SK-N-SH (cell line): Measurements from ENCODE around the gene COLEC12. TPM values are rescaled to one million over a fixed set of nuclear protein-coding genes. Genes with fewer than 3 reads are reported as not detected.

Experiments used
- CTCF ChIA-PET: fragments of 300-600, 350-600 bp; formaldehyde crosslinking; extraction: SDS; loops from one replicate; lab custom pipeline; 2021; lab: Yijun Ruan, JAX
- POLR2A ChIA-PET: fragments of 350-600 bp; sonication (Branson Sonifier 250); formaldehyde crosslinking; extraction: SDS; loops from one replicate; lab custom pipeline; 2020; ENCODE audit warnings: antibody characterized with exemption, inconsistent platforms; lab: Yijun Ruan, JAX
- DNase-seq: peaks from one replicate; pipeline ENCODE4 v3.0.0; 2012
- H2AFZ ChIP-seq: fragments of 200-600 bp; sonication (generic); 2 replicates; pipeline ENCODE4 v1.8.1; 2016; ENCODE audit warnings: antibody characterized with exemption, mild to moderate bottlenecking, low read depth
- H3F3A ChIP-seq: fragments of 200-600 bp; sonication (generic); replicated peaks from 2 replicates; pipeline ENCODE3; 2016; ENCODE audit warnings: antibody characterized with exemption, mild to moderate bottlenecking; ENCODE audit not compliant: insufficient read depth
- H3K27ac ChIP-seq, 2 experiments: fragments of 200-500 bp in 1 of 2; fragments of 200-600 bp in 1 of 2; sonication (Bioruptor generic) in 1 of 2; sonication (generic), shearing (Covaris generic) in 1 of 2; 2 replicates each; pipeline versions ENCODE4 v1.5.1 to v1.6.1; 2014 to 2016; ENCODE audit warnings: low read depth in 2 of 2, inconsistent platforms in 1 of 2, low read length in 1 of 2, mild to moderate bottlenecking in 1 of 2, mixed read lengths in 1 of 2
- H3K27me3 ChIP-seq: fragments of 200-600 bp; sonication (generic), shearing (Covaris generic); 2 replicates; pipeline ENCODE4 v1.6.1; 2016; ENCODE audit warnings: mixed run types; ENCODE audit not compliant: insufficient read depth
- H3K36me3 ChIP-seq, 2 experiments: fragments of 200-500 bp in 1 of 2; fragments of 200-600 bp in 1 of 2; sonication (Bioruptor generic) in 1 of 2; sonication (generic) in 1 of 2; replicated peaks in 1 of 2; 2 replicates each; pipeline versions ENCODE3 to v1.5.1; 2014 to 2016; ENCODE audit warnings: low read length in 1 of 2, mild to moderate bottlenecking in 1 of 2; ENCODE audit not compliant: insufficient read depth in 2 of 2, control insufficient read depth in 1 of 2
- H3K4me1 ChIP-seq, 2 experiments: fragments of 200-500 bp in 1 of 2; fragments of 200-600 bp in 1 of 2; sonication (Bioruptor generic) in 1 of 2; sonication (generic), shearing (Covaris generic) in 1 of 2; 2 replicates each; pipeline versions ENCODE4 v1.5.1 to v1.6.1; 2014 to 2016; ENCODE audit warnings: low read depth in 1 of 2, low read length in 1 of 2, mixed run types in 1 of 2; ENCODE audit not compliant: insufficient read depth in 2 of 2, control insufficient read depth in 1 of 2
- H3K4me2 ChIP-seq: fragments of 200-600 bp; sonication (generic), shearing (Covaris generic); 2 replicates; pipeline ENCODE4 v1.6.1; 2017; ENCODE audit warnings: mixed run types
- H3K4me3 ChIP-seq, 2 experiments: fragments of 200-500 bp in 1 of 2; fragments of 200-600 bp in 1 of 2; sonication (Bioruptor generic) in 1 of 2; sonication (generic), shearing (Covaris generic) in 1 of 2; 2 replicates each; pipeline versions ENCODE4 v1.5.1 to v1.8.1; 2014 to 2016; ENCODE audit warnings: low read depth in 2 of 2, inconsistent platforms in 1 of 2, low read length in 1 of 2, mild to moderate bottlenecking in 1 of 2, mixed read lengths in 1 of 2, moderate library complexity in 1 of 2
- H3K79me2 ChIP-seq: fragments of 200-600 bp; sonication (generic); 2 replicates; pipeline ENCODE4 v1.8.1; 2017; ENCODE audit warnings: mild to moderate bottlenecking; ENCODE audit not compliant: insufficient read depth
- H3K9ac ChIP-seq: fragments of 200-600 bp; sonication (generic); 2 replicates; pipeline ENCODE4 v1.6.1; 2017; ENCODE audit warnings: mixed run types
- H3K9me2 ChIP-seq: fragments of 200-600 bp; sonication (generic); 2 replicates; pipeline ENCODE4 v1.6.1; 2017; ENCODE audit warnings: mixed run types
- H3K9me3 ChIP-seq: fragments of 200-600 bp; sonication (generic); 2 replicates; pipeline ENCODE4 v1.6.1; 2017; ENCODE audit warnings: mixed run types, mild to moderate bottlenecking, moderate library complexity
- H4K20me1 ChIP-seq: fragments of 200-600 bp; sonication (generic); 2 replicates; pipeline ENCODE4 v1.6.1; 2017; ENCODE audit warnings: mild to moderate bottlenecking, mixed run types; ENCODE audit not compliant: insufficient read depth
- CHD2 ChIP-seq: fragments of 150-350 bp; IDR thresholded peaks from 2 replicates; pipeline ENCODE4 v1.6.1; 2018; ENCODE audit warnings: low read length; ENCODE audit not compliant: partially characterized antibody
- FOSL2 ChIP-seq: IDR thresholded peaks from 2 replicates; pipeline ENCODE4 v1.4.0; 2012; ENCODE audit warnings: low read depth, mild to moderate bottlenecking, moderate library complexity, borderline replicate concordance
- FOXJ3 ChIP-seq: sonication (generic); formaldehyde crosslinking; IDR thresholded peaks from 2 replicates; pipeline ENCODE4 v1.5.1; 2020; ENCODE audit warnings: mild to moderate bottlenecking, missing genetic modification reagents
- FOXM1 ChIP-seq: IDR thresholded peaks from 2 replicates; pipeline ENCODE4 v1.4.0; 2012; ENCODE audit warnings: low read depth, mild to moderate bottlenecking
- IRF3 ChIP-seq: fragments of 150-350 bp; IDR thresholded peaks from 2 replicates; pipeline ENCODE4 v1.6.1; 2016; ENCODE audit warnings: mild to moderate bottlenecking, low read depth, low read length
- JUND ChIP-seq: IDR thresholded peaks from 2 replicates; pipeline ENCODE4 v1.4.0; 2012
- MXI1 ChIP-seq: IDR thresholded peaks from 2 replicates; pipeline ENCODE4 v1.6.1; 2012; ENCODE audit warnings: mild to moderate bottlenecking, low read depth, low read length, improper control_type of control experiment
- POLR2AphosphoS5 ChIP-seq: IDR thresholded peaks from 2 replicates; pipeline ENCODE4 v1.6.1; 2012; ENCODE audit warnings: low read depth, low read length
- RAD21 ChIP-seq: IDR thresholded peaks from 2 replicates; pipeline ENCODE4 v1.6.1; 2012; ENCODE audit warnings: mild to moderate bottlenecking, low read length
- RCOR1 ChIP-seq: fragments of 150-350 bp; IDR thresholded peaks from 2 replicates; pipeline ENCODE4 v1.6.1; 2017; ENCODE audit warnings: antibody characterized with exemption, low read length
- RFX5 ChIP-seq: IDR thresholded peaks from 2 replicates; pipeline ENCODE4 v1.6.1; 2012; ENCODE audit warnings: mild to moderate bottlenecking, improper control_type of control experiment, low read length
- SMC3 ChIP-seq: IDR thresholded peaks from 2 replicates; pipeline ENCODE4 v1.6.1; 2012; ENCODE audit warnings: low read depth, low read length, improper control_type of control experiment
- TCF12 ChIP-seq: IDR thresholded peaks from 2 replicates; pipeline ENCODE4 v1.4.0; 2012
- ZBTB33 ChIP-seq: IDR thresholded peaks from 2 replicates; pipeline ENCODE4 v1.4.0; 2012; ENCODE audit warnings: low read depth, borderline replicate concordance
- WGBS: methylation state at CpG from one replicate; pipeline ENCODE4 v1.1.6; 2017; ENCODE audit warnings: low lambda C conversion rate; 5-methylcytosine and 5-hydroxymethylcytosine counted together
- polyA plus RNA-seq, 3 experiments: library from polyadenylated mRNA; depleted of rRNA; stranded (reverse); fragments of >200 nt; gene quantifications; 2 replicates each; pipeline ENCODE4 v1.2.3, GENCODE V29; 2012
- TF ChIP-seq, protein P1 (sequence below): fragments of 200-600 bp; sonication (generic); IDR thresholded peaks from 2 replicates; pipeline ENCODE4 v1.6.1; 2017; ENCODE audit warnings: antibody characterized with exemption, mild to moderate bottlenecking, moderate library complexity
- TF ChIP-seq, protein P2 (sequence below): IDR thresholded peaks from 2 replicates; pipeline ENCODE4; 2012
- TF ChIP-seq, protein P3 (sequence below): IDR thresholded peaks from 2 replicates; pipeline ENCODE4 v1.6.1; 2012; ENCODE audit warnings: mild to moderate bottlenecking, low read depth, low read length, moderate library complexity

COLEC12 gene
- polyA plus RNA-seq, 1 of the 3 experiments (the other 2 are of a cell fraction) = 41.2 TPM

- TF ChIP-seq ZBTB33 (no peak), FOXM1 (no peak), SMC3 (no peak), CHD2 (no peak)
- TF ChIP-seq, protein P1, sequence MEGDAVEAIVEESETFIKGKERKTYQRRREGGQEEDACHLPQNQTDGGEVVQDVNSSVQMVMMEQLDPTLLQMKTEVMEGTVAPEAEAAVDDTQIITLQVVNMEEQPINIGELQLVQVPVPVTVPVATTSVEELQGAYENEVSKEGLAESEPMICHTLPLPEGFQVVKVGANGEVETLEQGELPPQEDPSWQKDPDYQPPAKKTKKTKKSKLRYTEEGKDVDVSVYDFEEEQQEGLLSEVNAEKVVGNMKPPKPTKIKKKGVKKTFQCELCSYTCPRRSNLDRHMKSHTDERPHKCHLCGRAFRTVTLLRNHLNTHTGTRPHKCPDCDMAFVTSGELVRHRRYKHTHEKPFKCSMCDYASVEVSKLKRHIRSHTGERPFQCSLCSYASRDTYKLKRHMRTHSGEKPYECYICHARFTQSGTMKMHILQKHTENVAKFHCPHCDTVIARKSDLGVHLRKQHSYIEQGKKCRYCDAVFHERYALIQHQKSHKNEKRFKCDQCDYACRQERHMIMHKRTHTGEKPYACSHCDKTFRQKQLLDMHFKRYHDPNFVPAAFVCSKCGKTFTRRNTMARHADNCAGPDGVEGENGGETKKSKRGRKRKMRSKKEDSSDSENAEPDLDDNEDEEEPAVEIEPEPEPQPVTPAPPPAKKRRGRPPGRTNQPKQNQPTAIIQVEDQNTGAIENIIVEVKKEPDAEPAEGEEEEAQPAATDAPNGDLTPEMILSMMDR = no peak
Measured at GRCh38 chr18:334575-335132, 165.8 kb downstream of the COLEC12 start (continued).

DNA sequence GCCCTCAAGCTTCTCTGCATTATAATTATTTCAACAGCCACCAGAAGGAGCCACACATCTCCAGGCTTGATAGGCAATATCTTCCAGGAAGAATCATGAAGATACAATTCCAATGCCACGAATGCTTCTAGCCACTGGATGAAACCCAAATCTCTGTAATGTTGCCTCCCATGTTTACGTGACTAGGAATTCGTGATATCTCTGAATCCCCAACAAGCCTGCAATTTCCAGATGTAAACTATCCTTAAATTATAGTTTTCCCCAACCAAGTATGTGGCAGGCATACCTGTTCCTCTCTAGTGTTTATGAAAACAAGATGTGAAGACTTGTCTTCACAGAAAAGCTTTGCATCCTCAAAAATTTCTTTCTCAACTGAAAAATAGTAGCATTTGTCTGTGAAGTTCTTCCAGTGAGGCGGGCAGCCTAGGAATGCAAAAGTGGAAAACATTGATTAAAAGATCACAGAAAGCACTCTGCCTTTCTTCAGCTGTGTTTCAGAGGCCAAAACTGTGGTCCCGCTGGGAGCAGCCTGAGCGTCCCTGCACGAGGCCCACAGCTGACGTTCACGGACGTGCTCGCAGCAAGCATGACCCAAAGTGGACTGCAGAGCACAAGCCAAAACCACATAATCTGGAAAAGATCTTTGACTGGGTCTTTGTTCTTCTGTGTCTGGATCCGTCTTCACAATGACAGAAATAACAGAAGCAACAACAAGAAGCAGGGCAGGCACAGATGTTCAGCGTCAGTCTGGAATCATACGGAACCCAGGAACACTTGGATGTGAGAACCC lies 167.6 kb downstream of the COLEC12 start:
- H2AFZ ChIP-seq = no peak overlapping the region
- H3K79me2 ChIP-seq = no peaks in the 10 kb centered on the region
- H3K9me3 ChIP-seq = no peaks in the 10 kb centered on the region
- POLR2A ChIA-PET = no interaction called here
- no peak overlapping the region for H3K4me3 ChIP-seq
- peaks cover 0 to 11% of the 10 kb centered on the region in 2 experiments; a peak in 1 of 4 replicates for H3K4me1 ChIP-seq
- no peaks in the 10 kb centered on the region for H3K36me3 ChIP-seq
- H3F3A ChIP-seq = no peaks in the 10 kb centered on the region
- H4K20me1 ChIP-seq = no peaks in the 10 kb centered on the region
- H3K9ac ChIP-seq = no peak overlapping the region
- no peak for TF ChIP-seq FOXJ3 (CRISPR knock-in tag)
- no peak for TF ChIP-seq JUND
- TF ChIP-seq RCOR1 = no peak
- TF ChIP-seq, protein P2, sequence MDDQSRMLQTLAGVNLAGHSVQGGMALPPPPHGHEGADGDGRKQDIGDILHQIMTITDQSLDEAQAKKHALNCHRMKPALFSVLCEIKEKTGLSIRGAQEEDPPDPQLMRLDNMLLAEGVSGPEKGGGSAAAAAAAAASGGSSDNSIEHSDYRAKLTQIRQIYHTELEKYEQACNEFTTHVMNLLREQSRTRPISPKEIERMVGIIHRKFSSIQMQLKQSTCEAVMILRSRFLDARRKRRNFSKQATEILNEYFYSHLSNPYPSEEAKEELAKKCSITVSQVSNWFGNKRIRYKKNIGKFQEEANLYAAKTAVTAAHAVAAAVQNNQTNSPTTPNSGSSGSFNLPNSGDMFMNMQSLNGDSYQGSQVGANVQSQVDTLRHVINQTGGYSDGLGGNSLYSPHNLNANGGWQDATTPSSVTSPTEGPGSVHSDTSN = no peak
- TF ChIP-seq CHD2 = no peak
- no peak for TF ChIP-seq IRF3
- TF ChIP-seq RAD21 = no peak
- TF ChIP-seq, protein P3, sequence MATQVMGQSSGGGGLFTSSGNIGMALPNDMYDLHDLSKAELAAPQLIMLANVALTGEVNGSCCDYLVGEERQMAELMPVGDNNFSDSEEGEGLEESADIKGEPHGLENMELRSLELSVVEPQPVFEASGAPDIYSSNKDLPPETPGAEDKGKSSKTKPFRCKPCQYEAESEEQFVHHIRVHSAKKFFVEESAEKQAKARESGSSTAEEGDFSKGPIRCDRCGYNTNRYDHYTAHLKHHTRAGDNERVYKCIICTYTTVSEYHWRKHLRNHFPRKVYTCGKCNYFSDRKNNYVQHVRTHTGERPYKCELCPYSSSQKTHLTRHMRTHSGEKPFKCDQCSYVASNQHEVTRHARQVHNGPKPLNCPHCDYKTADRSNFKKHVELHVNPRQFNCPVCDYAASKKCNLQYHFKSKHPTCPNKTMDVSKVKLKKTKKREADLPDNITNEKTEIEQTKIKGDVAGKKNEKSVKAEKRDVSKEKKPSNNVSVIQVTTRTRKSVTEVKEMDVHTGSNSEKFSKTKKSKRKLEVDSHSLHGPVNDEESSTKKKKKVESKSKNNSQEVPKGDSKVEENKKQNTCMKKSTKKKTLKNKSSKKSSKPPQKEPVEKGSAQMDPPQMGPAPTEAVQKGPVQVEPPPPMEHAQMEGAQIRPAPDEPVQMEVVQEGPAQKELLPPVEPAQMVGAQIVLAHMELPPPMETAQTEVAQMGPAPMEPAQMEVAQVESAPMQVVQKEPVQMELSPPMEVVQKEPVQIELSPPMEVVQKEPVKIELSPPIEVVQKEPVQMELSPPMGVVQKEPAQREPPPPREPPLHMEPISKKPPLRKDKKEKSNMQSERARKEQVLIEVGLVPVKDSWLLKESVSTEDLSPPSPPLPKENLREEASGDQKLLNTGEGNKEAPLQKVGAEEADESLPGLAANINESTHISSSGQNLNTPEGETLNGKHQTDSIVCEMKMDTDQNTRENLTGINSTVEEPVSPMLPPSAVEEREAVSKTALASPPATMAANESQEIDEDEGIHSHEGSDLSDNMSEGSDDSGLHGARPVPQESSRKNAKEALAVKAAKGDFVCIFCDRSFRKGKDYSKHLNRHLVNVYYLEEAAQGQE = no peak
- TF ChIP-seq ZBTB33 = no peak
- no peak for TF ChIP-seq TCF12
- TF ChIP-seq RFX5 = no peak
- TF ChIP-seq POLR2AphosphoS5 = no peak
- TF ChIP-seq FOSL2 = no peak
- no peak for TF ChIP-seq MXI1
- TF ChIP-seq, all 33 proteins: peak for 0
- Histone ChIP-seq H3K27me3 (no peaks in the 10 kb centered on the region), H3K27ac (no peak overlapping the region), H3K9me2 (no peaks in the 10 kb centered on the region), H3K4me2 (no peak overlapping the region)
- CTCF ChIA-PET = interaction anchor here (1.5 kb wide), 1 partner anchor 37 kb away, joined by 3 read pairs; no protein-coding TSS in a partner anchor
- no peak for DNase-seq
- 90% methylated on average over 14 of the region's 14 CpGs for WGBS
